GM21367 (cell line): ENCODE results near the gene TCOF1.
"Not testable (repeated sequence)": the region's sequence is repeated elsewhere in the genome, so short reads cannot be mapped to it uniquely, and the experiment has no call there.

Experiments
- ATAC-seq: cut with Tn5 transposase; IDR thresholded peaks from one replicate; pipeline ENCODE4 v1.9.1; 2021; ENCODE audit not compliant: unreplicated experiment

TCOF1 gene

GRCh38 chr5:150404535-150404934 is 47.0 kb downstream of the TCOF1 start:
- ATAC-seq, result no peak

DNA sequence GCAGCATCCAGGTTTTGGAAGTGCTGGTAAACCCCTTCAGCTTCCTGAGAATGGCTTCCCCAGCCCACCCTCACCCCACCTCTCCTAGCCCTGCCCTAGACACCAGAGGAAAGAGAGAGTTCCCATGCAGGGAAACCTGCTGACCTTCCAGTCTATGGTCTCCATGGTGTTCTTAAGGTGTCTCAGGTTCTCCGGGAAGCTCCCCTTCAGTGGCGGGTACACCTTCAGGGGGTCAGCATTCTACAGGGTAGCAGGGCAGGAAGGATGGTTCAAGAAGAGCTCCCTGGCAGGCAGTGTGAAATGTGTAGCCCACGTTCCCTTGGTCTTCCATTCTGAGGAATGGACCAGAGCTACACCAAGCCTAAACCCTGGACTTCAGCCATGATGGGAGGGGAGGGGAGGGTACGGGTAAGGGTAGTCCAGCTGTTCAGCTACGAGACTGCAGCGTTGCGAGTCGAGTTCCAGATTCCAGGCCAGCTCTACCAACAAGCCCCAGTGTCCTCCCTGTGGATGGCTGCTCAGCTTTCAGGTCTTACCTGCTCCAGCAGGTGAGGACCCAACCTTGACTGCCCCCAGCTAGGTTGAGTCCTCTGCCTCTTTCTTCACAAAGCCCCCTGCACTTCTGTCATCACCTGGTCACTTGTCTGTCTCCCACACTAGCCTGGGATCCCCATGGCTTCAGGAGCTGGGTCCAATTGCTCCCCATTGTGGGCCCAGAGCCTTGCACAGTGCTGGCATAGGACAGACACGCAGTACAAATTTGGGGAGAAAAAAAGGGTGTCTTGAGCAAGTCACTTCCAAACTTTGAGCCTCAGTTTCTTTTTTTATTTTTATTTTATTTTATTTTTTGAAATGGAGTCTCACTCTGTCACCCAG is 47.7 kb downstream of the TCOF1 start:
- ATAC-seq, result no peak

DNA sequence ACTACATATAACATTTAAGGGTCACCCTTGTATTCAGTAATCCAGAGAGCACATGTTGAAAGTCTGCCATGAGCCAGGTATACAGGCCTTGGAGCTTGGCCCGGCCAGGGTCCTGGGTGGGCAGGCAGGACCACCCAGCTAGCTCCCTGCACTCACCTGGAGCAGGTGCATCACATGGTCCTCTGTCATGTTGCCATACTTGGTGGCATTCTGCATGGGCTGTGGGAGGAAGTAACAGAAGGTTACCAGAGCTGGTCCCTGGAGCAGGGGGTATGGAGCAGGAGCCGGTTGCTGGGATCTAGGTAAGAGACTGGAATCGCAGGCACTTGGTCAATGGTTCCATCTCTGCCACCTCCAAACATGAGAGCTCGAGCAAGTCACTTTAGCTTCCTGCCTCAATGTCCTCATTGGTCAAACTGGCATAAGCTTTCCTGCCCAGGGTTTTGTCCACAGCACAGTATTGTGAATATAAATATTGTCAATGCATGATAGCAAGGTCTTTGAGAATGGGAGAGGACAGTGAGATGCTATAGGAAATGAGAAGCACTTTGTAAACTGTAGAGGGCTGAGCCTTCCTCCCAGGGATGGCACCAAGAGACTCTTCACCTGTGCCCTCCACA is 48.7 kb downstream of the TCOF1 start:
- ATAC-seq, result no peak

DNA sequence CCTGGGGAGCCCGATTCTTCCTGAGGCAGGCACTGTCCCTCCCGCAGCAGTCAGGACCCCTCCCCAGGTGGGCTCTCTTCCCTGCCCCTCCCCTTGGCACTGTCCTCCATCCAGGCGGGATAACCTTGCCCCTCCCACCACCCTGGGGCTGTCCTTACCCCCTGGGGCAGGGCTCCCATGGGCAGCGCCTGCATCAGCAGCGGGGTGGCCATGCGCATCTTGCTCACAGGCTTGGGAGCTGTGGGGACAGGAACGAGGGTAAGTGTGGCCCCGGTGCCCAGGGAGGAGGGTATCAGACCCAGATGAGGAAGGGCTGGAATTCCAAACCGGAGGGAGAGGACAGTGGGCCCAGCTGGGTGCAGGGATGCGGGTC is 49.2 kb downstream of the TCOF1 start:
- no peak for ATAC-seq

DNA sequence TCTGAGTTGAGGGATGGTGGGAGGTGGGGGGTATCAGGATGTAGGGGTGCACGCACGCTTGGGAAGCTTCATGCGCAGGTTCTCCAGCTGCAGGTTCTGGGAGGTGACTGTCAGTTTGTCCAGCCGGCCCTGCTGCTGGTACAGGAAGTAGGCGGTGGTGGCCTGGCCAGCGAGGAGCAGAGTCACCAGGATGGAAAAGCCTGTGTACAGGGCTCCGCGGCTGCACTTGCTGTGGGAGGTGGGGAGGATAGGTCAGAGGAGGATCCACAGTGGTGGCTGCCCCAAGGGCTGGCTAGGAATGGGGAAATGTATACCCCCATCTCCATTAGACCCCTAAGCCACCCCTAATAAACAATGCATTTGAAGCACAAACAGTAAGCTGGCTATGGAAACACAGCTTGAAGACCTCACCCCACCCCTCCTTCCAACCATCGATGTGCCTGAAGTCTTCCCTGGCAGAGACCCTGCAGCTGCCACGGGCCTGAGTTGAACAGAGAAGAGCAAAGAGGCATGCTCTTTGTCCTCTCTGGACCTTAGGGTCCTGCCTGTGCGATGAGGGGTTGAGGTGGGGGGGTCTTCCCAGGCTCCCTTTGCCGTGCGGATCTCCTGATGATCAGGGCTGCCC is 49.7 kb downstream of the TCOF1 start:
- no peak for ATAC-seq

GRCh38 chr5:150408231-150408943 is 50.9 kb downstream of the TCOF1 start:
- ATAC-seq, result no peak

DNA sequence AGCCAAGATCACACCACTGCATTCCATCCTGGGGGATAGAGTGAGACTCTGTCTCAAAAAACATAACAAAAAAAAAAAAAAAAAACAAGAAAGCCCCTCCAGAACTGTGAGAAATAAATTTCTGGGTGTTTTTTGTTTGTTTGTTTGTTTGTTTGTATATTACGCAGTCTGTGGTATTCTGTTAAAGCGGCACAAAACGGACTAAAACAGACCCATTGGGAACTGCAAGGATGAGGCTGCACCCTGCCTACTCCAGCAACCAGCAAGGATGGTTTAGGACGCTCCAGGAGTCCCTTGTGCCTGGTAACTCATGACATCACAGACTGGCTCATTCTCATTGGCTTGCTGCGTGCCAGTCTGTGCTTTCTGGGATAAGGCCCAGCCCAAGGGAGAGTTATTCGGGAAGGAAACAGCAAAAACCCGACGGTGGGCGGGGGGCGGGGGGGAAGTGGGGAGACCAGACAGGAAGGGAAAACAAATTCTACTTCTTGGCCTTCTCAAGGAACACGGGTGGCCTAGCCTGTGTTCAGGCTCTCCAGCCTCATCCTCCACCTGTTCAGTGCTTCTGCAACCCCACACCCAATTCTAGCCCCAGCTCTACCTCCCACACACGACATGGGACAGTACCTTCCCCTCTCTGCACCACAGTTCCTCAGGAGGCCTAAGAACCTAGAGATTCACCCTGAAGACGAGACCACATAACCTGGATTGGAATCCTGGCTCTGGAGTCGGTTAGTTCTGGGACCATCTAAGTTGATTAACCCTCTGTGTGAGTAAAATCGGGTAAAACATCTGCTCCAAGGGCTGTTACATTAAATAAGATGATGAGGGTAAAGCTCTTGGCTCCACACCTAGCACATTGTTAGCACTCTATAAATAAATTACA is 52.4 kb downstream of the TCOF1 start:
- ATAC-seq, result peak; percentile 41

GRCh38 chr5:150410524-150411244 is 53.2 kb downstream of the TCOF1 start:
- ATAC-seq, result no peak

- peak; percentile 27 for ATAC-seq
Measured at GRCh38 chr5:150411245-150411979, 53.9 kb downstream of the TCOF1 start.

- peak; percentile 61 for ATAC-seq
Measured at GRCh38 chr5:150412319-150413175, 55.0 kb downstream of the TCOF1 start, which contains the start of gene CD74. TSS of gene CD74 (minus strand) at chr5:150412910. CDS start at chr5:150412749, 161 bp downstream.

- ATAC-seq, result no peak
Measured at GRCh38 chr5:150413176-150413901, 55.8 kb downstream of the TCOF1 start.

DNA sequence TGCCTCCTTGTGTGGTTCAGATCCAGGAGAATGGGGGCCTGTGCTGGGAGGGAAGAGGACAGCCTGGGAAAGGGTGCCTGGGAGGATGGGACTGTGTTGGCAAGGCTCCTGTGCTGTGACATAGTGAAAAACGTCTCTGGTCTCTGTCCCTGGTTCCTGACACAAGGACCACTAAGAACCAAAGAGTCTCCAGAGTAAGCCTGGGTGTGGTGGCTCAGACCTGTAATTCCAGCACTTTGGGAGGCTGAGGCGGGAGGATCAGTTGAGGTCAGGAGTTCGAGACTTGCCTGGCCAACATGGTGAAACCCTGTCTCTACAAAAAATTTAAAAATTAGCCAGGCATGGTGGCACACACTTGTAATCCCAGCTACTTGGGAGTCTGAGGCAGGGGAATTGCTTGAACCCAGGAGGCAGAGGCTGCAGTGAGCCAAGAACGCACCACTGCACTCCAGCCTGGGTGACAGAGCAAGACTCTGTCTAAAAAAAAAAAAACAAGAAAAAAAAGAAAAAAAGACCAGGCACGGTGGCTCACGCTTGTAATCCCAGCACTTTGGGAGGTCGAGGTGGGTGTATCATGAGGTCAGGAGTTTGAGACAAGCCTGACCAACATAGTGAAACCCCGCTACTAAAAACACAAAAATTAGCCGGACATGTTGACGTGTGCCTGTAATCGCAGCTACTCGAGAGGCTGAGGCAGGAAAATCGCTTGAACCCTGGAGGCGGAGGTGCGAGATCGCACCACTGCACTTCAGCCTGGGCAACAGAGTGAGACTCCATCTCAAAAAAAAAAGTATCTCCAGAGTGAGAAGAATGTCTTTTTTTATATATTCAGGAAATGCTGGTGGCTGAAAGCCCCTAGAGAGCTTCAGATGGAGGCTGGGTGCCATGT is 56.6 kb downstream of the TCOF1 start:
- not testable (repeated sequence) for ATAC-seq

- ATAC-seq, result peak; percentile 61
Measured at GRCh38 chr5:150419630-150420270, 62.3 kb downstream of the TCOF1 start.

- no peak for ATAC-seq
Measured at GRCh38 chr5:150422075-150422474, 64.6 kb downstream of the TCOF1 start.

- ATAC-seq, result no peak
Measured at GRCh38 chr5:150422758-150423157, 65.3 kb downstream of the TCOF1 start.

DNA sequence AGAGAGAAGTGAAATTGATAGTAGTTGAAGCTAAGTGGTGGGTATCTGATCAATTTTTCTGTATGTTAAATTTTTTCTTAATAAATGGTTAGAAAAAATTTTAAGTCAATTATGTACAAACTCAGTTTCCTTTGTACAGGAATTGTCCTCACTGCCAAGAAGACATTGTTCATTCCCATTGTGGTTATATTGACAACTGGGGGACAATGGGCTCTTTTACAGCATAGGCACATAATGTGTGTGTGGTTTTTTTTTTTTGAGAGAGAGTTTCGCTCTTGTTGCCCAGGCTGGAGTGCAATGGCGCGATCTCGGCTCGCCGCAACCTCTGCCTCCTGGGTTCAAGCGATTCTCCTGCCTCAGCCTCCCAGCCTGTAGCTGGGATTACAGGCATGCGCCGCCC is 68.7 kb downstream of the TCOF1 start:
- not testable (repeated sequence) for ATAC-seq
